ENCODE results near the gene AP4E1.
"Not testable (repeated sequence)": the region's sequence is repeated elsewhere in the genome, so short reads cannot be mapped to it uniquely, and the experiment has no call there.

Gene AP4E1

DNA sequence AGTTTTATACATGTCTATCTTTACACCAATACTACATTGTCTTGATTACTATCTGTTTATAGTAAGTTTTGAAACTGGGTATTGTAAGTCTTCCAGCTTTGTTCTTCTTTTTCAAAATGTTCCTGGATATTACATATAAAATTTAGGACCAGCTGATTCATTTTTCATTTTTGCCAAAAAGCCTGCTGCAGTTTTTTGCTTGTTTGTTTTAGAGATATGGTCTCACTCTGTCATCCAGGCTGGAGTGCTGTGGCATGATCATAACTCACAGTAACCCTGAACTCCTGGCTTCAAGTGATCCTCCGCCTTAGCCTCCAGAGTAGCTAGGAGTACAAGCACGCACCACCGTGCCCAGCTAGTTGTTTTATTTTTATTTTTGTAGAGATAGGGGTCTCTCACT, 20.4 kb upstream of the AP4E1 start:
- DNase-seq = no peak

DNA sequence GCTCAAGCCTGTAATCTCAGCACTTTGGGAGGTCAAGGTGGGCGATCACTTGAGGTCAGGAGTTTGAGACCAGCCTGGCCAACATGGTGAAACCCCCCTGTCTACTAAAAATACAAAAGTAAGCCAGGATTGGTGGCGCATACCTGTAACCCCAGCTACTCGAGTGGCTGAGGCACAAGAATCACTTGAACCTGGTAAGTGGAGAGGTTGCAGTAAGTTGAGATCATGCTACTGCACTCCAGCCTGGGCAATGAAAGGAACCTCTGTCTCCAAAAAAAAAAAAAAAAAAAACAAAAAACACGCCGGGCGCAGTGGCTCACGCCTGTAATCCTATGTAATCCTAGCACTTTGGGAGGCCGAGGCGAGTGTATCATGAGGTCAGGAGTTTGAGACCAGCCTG, 18.9 kb upstream of the AP4E1 start:
- DNase-seq = no peak

DNA sequence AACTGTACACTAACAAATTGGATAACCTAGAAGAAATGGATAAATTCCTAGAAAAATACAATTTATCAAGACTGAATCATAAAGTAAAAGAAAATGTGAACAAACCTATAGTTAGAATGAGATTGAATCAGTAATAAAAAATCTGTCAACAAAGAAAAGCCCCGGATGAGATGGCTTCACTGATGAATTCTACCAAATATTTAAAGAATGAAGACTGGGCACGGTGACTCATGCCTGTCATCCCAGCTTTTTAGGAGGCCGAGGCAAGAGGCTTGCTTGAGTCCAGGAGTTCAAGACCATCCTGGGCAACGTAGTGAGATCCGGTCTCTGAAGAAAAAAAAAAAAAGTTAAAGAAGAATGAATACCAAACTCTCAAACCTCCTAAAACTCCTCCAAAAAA, 17.7 kb upstream of the AP4E1 start:
- DNase-seq = no peak

DNA sequence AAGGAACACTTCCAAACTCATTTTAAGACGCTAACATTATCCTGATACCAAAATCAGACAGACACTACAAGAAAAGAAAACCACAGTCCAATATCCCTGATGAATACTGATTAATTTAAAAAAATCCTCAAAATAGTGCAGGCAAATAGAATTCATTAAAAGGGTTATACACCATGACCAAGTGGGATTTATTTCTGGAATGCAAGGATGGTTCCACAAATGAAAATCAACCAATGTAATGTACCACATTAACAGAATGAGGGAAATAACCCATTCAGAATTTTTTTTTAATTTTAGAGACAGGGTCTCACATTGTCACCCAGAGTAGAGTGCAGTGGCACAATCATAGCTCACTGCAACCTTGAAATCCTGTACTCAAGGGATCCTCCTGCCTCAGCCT, 17.3 kb upstream of the AP4E1 start:
- no peak for DNase-seq

DNA sequence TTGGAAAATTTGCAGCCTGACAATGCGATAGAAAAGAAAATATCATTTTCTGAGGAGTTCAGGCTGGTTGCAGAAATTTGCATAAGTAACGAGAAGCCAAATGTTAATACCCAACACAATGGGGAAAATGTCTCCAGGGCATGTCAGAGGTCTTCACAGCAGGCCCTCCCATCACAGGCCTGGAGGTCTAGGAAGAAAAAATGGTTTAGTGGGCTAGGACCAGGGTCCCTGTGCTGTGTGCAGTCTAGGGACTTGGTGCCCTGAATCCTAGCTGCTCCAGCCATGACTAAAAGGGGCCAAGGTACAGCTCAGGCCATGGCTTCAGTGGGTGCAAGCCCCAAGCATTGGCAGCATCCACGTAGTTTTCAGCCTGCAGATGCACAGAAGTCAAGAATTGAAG, 14.5 kb upstream of the AP4E1 start:
- no peak for DNase-seq

DNA sequence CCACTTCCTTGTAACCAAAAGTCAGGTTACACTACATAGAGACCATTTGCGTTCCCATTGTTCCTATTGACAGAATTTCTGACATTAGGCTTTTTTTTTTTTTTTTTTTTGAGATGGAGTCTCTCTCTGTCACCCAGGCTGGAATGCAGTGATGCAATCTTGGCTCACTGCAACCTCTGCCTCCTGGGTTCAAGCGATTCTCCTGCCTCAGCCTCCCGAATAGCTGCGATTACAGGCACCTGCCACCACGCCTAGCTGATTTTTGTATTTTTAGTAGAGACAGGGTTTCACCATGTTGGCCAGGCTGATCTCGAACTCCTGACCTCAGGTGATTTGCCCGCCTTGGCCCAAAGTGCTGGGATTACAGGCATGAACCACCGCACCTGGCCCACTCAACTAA, 7.1 kb upstream of the AP4E1 start:
- DNase-seq = not testable (repeated sequence)

DNA sequence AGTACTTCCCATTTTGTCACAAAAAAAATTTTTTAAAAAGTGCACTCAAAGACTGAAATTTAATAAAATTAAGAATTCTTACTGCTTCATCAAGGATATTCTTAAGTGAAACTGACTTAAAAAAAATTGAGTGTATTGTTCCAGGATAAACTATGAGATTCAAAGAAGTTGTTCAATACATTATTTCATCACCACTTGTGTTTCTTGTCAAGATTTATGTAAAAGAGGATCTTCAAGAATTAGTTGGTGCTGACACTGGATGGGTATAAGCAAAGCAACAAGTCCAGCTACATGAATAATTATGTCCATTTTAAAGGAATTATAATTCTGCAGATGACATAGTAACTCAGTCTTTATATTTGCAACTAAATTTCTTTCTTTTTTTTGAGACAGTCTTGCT, 4.3 kb upstream of the AP4E1 start:
- DNase-seq = no peak

DNA sequence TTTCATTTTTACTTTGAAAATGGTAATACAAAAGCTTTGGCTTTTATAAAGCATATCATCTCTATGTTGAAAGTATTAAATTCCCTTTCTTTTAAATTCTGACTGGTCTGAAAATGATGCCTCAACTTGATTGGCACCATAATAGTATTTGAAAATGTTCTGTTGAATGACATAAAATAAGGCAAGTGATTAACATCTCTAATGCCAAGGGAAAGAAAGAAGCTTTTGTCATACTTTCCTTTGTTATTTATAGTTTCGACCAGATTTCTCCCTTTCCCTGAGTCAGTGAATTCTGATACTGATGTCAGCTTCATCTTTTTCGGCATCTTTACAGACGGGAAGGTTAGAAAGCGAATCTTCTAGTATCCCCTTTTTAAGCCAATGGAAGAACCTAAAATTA, 3.4 kb upstream of the AP4E1 start:
- no peak for DNase-seq

DNA sequence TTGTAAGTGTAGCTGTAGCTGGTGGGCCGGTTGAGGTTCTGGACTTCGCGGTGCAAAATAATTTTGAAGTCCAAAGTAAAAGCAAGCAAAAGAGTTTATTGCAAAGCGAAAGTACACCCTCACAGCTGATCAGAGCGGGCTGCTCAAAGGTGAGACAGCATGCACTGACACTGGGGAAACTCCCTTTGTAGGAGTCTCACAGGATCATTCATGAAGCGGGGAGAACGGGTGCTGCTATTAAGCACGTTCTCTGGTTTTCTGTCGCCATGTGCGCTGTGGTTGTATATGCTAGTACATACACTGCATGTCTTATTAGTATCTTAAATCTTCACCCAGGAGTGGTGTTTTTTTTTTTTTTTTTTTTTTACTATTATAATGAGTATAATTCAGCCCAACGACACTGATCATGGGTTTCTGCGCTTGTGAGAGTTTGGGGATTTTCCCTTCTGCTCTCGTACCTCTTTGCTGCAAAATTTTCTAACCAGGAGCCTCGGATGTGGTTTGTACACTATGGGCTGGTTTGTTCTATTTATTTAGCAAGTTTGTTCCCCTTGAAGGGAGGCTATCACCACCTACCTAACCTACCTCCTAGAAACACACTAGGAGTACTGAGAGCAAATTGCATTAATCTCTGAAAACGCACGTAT, 1.4 kb upstream of the AP4E1 start:
- DNase-seq = no peak

DNA sequence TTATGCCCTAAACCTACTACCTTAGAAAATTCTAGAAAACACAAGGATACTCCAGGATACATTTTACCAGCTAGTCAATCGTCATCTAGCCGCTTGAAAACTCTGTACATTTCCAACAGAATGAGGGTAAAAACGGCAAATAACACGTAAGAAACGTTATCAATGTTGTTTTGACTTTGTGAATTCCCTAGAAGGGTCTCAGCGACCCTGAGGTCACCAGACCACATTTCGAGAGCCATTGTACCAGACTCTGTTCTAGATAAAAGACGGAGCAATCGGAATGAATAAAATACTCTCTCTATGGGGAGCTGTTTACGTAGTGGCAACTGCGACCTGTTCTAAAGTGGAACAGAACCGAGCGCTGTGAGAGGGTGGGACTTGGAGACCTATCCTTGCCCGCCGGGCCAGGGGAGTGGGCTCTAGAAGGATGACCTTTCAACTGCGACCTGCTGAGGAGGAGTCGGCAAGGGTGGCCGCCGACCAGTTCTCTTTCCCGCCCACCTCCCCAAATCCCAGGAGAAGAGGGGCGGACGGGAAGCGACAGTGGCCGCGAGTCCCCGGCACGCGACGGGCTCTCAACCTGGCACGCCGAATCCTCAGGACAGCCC, 778 bp upstream of the AP4E1 start:
- no peak for DNase-seq

DNA sequence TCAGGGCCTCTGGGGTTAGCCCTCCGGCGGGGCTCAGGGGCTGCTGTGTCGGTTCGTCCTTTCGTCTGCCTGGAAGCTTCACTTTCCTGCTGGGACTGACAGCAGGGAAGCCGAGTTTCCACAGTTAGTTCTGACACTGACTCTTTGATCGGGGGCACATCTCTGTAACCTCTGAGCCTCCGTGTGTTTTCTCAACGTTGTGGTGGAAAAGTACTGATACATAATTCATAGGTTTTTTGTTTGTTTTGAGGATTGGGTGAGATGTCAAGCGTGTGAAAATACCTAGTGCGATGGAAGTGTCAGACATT, 481 bp downstream of the AP4E1 start:
- no peak for DNase-seq

DNA sequence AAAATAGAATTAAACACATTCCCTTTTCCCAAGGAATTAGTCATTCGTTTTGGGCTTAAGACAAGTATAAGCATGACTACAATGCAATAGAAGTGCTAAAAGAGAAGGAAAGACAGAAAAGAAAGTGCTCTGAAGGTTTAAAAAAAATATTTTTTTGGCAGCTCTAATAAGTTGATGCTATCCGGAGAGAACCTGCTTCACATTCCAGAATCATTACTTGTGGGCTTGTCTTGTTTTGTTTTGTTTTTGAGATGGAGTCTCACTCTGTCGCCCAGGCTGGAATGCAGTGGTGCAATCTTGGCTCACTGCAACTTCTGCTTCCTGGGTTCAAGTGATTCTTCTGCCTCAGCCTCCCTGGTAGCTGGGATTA, 1.9 kb downstream of the AP4E1 start:
- not testable (repeated sequence) for DNase-seq

DNA sequence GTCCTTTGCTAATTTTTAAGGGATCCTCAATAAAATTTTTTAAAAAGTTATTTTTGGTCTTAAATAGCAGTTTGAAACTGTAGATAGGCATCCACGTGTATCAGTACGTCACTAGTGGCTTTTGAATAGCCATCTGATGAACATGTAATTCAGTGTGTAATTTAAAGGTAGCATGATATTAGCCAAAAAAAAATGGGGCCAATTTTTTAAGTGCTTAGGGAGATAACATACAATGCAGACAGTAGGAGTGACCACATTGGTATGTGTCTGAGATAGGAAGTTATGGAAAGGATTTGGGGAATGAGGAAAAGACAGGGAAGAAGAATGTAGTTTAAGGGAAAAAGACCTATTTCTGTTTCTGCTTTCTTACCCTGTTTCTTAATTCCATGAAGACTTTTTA, 2.5 kb downstream of the AP4E1 start:
- DNase-seq = no peak

DNA sequence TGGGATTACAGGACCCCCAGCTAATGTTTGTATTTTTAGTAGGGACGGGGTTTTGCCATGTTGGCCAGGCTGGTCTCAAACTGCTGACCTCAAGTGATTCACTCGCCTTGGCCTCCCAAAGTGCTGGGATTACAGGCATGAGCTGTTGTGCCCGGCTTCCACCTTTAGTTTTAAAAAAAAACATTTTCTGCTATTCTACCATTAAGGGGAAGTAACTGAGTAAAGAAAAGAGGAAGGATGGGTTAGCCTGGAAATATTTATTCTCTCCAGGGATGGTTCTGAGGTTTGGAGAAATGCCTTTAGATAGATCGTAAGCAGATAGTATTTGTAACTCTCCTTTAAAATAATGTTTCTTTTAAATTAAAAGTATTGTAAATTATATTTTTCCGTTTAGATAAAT, 3.1 kb downstream of the AP4E1 start:
- no peak for DNase-seq

DNA sequence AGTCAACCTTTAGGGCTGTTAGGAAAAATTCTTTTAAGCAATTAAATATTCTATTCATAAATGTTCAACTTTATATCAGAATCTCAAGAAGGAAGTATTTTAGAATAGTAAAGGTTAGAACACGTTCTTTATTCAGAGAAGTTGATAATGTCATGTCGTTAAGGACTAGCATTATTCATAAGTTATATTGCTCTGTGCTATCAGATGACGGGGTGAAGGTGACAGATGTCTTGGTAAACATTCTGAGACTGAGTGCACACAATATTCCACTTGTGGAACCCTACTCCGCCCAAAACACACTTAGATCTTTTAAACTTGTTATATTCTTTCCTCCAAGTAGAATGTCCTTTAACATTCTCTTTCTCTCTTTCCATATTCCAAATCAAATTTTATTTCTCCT, 7.9 kb downstream of the AP4E1 start:
- no peak for DNase-seq

DNA sequence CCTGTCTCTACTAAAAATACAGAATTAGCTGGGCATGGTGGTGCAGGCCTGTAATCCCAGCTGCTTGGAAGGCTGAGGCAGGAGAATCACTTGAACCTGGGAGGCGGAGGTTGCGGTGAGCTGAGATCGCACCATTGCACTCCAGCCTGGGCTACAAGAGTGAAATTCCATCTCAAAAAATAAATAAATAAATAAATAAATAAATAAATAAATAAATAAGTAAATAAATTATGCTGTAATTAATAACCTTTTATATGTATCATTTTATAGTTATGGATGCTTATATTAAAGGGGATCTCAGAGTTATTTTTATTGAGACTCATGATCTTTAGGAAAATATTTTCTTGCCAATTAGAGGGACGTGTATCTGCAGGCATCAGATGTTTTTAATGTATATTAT, 10.9 kb downstream of the AP4E1 start:
- not testable (repeated sequence) for DNase-seq

DNA sequence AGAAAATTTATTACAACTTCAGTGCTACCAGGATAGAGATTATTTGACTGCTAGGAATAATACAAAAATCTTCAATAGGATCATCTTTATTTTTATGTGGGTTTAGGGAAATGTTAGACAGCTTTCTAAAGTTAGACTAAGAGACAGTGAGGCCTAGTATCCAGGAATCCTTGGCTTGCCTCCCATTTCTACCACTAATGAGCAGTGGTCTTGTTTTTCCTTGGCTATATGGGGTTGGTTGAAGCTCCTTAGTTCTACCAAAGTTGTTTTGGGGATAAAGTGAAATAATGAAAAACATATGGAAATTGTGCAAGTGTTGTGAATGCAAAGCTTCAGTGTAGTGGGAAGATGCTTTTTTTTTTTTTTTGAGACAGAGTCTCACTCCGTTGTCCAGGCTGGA, 16.8 kb downstream of the AP4E1 start:
- no peak for DNase-seq

DNA sequence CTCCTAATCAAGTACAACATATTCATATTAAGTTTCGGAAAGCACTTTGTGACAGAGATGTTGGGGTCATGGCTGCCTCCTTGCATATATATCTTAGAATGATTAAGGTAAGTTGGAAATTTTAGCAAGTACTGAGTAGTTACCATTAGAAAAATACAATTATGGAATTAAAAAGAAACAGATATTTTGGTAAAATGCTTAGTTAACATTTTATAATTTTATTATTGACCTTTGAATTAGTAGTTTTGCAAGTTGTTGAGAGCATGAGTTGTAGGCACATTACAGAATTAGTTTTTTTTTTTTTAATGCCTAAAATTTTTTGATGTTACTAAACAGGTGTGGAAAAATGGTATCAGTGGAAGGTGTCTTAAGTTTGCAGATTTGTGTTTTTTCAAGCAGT, 20.6 kb downstream of the AP4E1 start:
- DNase-seq = no peak

DNA sequence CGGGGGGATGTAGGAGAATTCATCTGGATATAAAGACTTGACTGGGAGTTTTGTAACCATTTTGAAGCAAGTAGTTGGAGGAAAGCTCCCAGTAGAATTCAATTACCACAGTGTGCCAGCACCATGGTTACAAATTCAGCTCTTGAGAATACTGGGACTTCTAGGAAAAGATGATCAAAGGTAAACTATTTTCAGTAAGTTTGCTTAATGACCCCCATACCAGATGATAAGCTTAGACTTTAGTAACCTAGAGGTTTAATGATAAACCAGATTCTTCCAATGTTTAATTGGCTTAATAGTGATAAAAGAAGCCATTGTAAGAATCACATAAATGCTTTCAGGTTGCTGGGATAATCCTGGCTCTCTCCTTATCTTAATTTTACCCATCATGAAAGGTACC, 22.3 kb downstream of the AP4E1 start:
- no peak for DNase-seq

DNA sequence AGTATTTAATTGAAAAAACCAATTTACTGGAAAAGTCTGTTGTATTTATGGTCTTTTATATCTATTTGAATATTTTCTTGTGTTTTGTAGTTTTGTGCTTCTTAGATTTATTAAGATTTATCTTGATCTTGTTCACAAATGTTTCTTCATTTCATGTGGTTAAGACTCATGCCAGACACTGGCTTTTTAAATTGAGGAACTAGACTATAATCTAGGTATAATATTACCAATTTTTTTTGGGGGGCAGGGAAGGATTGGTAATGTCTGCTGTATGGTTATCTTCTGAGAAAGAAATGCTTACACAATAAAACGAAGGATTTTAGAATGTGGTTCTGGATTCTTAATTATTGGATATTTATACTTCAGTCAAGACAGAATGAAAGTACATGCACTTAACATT, 24.9 kb downstream of the AP4E1 start:
- DNase-seq = no peak

DNA sequence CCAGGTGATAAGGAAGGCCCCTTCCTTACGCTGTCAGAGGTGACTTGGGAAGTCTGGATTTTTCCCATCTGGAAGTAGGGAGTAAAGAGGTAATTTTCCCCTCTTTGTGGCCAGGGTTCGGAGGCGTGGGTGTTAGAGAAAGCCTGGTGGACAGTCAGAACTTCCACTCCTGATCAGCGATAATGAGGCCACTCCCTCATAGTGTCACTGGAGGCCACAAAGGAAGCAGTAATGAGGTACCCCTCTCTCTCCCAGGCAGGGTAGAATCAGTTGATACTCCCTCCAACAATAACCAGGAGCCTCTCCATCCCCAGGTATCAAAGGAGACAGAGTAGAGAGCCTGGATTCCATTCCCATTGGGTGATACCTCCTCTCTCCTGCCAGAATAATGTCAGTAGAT, 30.0 kb downstream of the AP4E1 start:
- no peak for DNase-seq

DNA sequence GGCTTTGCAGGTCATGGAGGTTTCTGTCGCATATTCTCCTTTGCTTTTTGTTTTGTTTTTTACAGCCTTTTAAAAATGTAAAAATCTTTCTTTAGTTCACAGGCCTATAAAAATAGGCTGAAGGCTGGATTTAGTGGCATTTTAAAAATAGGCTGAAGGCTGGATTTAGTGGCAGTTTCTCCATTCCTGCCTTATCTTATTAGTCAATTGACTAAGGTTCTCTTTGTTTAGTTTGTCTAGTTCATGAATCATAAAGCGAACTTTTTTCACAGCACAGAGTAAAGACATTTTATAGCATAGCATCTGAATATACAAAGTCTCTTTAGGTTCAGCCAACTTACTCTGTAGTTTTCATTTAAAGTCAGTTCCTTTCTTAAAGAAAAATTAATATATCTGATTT, 31.4 kb downstream of the AP4E1 start:
- no peak for DNase-seq

DNA sequence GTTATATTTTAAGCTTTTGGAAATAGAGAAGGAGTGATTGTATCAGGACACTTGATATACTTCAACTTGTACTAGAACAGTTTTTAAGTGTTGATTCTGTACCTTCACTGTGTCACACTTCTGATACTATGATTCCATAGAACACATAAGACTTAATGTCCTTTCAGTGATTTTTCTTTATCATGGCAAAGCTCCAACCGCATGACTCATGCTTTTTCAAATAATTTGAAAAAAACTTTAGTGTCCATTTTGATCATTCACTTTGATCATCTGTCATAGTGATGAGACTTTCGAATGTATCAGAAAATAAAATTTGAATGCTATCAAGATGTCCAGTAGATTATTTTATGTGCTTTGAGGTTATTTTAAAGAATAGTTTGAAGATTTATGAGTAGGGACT, 32.0 kb downstream of the AP4E1 start:
- no peak for DNase-seq

DNA sequence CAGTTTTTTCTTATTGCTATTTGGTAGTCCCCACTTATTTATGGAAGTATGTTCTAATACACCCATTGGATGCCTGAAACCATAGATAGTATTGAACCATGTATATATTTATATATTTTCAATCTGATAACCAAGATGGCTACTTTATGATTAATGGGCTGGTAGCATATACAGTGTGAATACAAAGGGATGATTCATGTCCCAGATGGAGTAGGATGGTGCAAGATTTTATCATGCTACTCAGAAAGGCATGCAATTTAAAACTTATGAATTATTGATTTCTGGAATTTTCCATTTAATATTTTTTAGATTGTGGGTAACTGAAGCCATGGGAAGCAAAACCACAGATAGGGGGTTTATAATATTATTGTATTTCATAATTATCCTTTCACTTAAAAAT, 35.2 kb downstream of the AP4E1 start:
- no peak for DNase-seq

DNA sequence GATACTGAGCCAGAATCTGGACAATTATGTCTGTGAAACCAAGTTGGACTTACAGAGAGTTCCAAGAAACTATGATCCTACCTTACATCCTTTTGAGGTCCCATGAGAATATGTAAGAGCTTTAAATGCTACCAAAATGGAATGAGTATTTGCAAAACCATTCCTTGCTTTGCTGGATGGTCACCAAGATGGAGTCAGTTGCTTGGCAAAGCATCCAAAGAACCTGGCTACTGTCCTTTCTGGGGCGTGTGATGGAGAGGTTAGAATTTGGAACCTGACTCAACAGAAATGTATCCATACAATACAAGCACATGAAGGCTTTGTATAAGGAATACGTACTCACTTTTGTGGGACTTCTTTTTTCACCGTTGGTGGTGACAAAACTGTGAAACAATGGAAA, 36.2 kb downstream of the AP4E1 start:
- no peak for DNase-seq

Measured in right kidney (tissue), 1 donor.